Endothelial cell of umbilical vein (primary cell): ENCODE data around the gene NRGN. TPM values are rescaled to one million over a fixed set of nuclear protein-coding genes. Genes with fewer than 3 reads are reported as not detected.

ENCODE experiments used
- BruUV-seq: library from RNA; stranded (reverse); fragments of 400-500 nt; replicated peaks from 2 replicates; lab custom pipeline; 2021; lab: Mats Ljungman, UMichigan
- CTCF ChIA-PET: fragments of 300-600, 350-600 bp; sonication (Branson Sonifier 250); formaldehyde crosslinking; loops from one replicate; lab custom pipeline; 2021; ENCODE audit warnings: antibody characterized with exemption, inconsistent platforms; lab: Charles Lee
- POLR2A ChIA-PET: fragments of 300-600, 350-600 bp; sonication (Branson Sonifier 250); formaldehyde crosslinking; loops from one replicate; lab custom pipeline; 2021; ENCODE audit warnings: antibody characterized with exemption, inconsistent platforms; lab: Charles Lee
- DNase-seq: peaks from one replicate; pipeline ENCODE4 v3.0.0-alpha.2; 2011; ENCODE audit warnings: low read depth, low spot score
- FAIRE-seq: peaks from 2 replicates; lab custom pipeline; 2011; peaks lifted over from hg19 to GRCh38; lab: Jason Lieb, UNC
- H2AFZ ChIP-seq: 2 replicates; pipeline ENCODE4 v1.6.0; 2012; ENCODE audit warnings: low read depth, low read length, control low read depth, inconsistent platforms
- H3K27ac ChIP-seq: 2 replicates; pipeline ENCODE4 v1.5.1; 2011; ENCODE audit warnings: low read depth, mild to moderate bottlenecking, control low read depth, low read length, moderate library complexity; ENCODE audit not compliant: insufficient read depth
- H3K27me3 ChIP-seq, 2 experiments: 2 replicates each; pipeline versions ENCODE4 v1.6.0 to v1.6.1; 2011; ENCODE audit warnings: low read length in 2 of 2, mixed read lengths in 1 of 2; ENCODE audit not compliant: control insufficient read depth in 2 of 2, insufficient read depth in 2 of 2
- H3K36me3 ChIP-seq, 2 experiments: 2 replicates in 1 of 2; 3 replicates in 1 of 2; pipeline ENCODE4 v1.5.1; 2011; ENCODE audit warnings: low read length in 2 of 2, mild to moderate bottlenecking in 1 of 2, moderate library complexity in 1 of 2; ENCODE audit not compliant: control insufficient read depth in 2 of 2, insufficient read depth in 2 of 2; ENCODE audit errors: extremely low read depth in 1 of 2
- H3K4me1 ChIP-seq: 3 replicates; pipeline ENCODE4 v1.5.1; 2011; ENCODE audit warnings: mild to moderate bottlenecking, low read length; ENCODE audit not compliant: control insufficient read depth, insufficient read depth; ENCODE audit errors: extremely low read depth
- H3K4me2 ChIP-seq: 2 replicates; pipeline ENCODE4 v1.6.1; 2011; ENCODE audit warnings: low read length, control low read depth, mixed read lengths; ENCODE audit not compliant: insufficient read depth
- H3K4me3 ChIP-seq, 3 experiments: fragments of 200-600 bp in 1 of 3; sonication (generic), shearing (Covaris generic) in 1 of 3; replicated peaks in 1 of 3; 2 replicates each; pipeline ENCODE4 v1.5.1; 2011 to 2016; ENCODE audit warnings: control low read depth in 3 of 3, low read length in 3 of 3, mild to moderate bottlenecking in 2 of 3, inconsistent platforms in 1 of 3, low read depth in 1 of 3, moderate library complexity in 1 of 3; ENCODE audit not compliant: insufficient read depth in 1 of 3
- H3K79me2 ChIP-seq: 2 replicates; pipeline ENCODE4 v1.6.0; 2012; ENCODE audit warnings: low read length, inconsistent platforms; ENCODE audit not compliant: control insufficient read depth, insufficient read depth
- H3K9ac ChIP-seq: replicated peaks from 2 replicates; pipeline ENCODE3; 2011; ENCODE audit warnings: low read length, control low read depth; ENCODE audit not compliant: insufficient read depth; ENCODE audit errors: extremely low read depth
- H3K9me1 ChIP-seq: replicated peaks from 3 replicates; pipeline ENCODE4 v1.6.0; 2011; ENCODE audit warnings: mild to moderate bottlenecking, low read length; ENCODE audit not compliant: control insufficient read depth, insufficient read depth; ENCODE audit errors: extremely low read depth
- H3K9me3 ChIP-seq: replicated peaks from 2 replicates; pipeline ENCODE4 v1.5.1; 2012; ENCODE audit warnings: low read length, inconsistent platforms; ENCODE audit not compliant: control insufficient read depth, insufficient read depth
- H4K20me1 ChIP-seq: replicated peaks from 2 replicates; pipeline ENCODE3; 2011; ENCODE audit warnings: mild to moderate bottlenecking, low read length; ENCODE audit not compliant: control insufficient read depth, insufficient read depth; ENCODE audit errors: extremely low read depth
- CTCF ChIP-seq, 2 donors: IDR thresholded peaks; 1 replicate in 1 of 2; 2 replicates in 1 of 2; pipeline ENCODE4 v1.5.1; 2011; ENCODE audit warnings: low read length in 2 of 2, mild to moderate bottlenecking in 2 of 2, moderate library complexity in 2 of 2, control low read depth in 1 of 2, inconsistent platforms in 1 of 2, low read depth in 1 of 2; ENCODE audit not compliant: insufficient read depth in 1 of 2; ENCODE audit errors: extremely low read depth in 1 of 2
- EZH2 ChIP-seq: IDR thresholded peaks from 2 replicates; pipeline ENCODE4 v1.6.1; 2012; ENCODE audit warnings: borderline replicate concordance, low read depth, mild to moderate bottlenecking, moderate library complexity, low read length, inconsistent platforms; ENCODE audit not compliant: severe bottlenecking
- FOS ChIP-seq: IDR thresholded peaks from 2 replicates; pipeline ENCODE4 v1.6.1; 2011; ENCODE audit warnings: mild to moderate bottlenecking, low read length, moderate library complexity, borderline replicate concordance; ENCODE audit not compliant: insufficient read depth
- GATA2 ChIP-seq: IDR thresholded peaks from 2 replicates; pipeline ENCODE4 v1.7.0; 2011; ENCODE audit warnings: low read depth, mild to moderate bottlenecking, moderate library complexity, mixed read lengths, low read length; ENCODE audit not compliant: insufficient read length, insufficient read depth
- JUN ChIP-seq: IDR thresholded peaks from 2 replicates; pipeline ENCODE4 v1.6.1; 2011; ENCODE audit warnings: borderline replicate concordance, low read depth; ENCODE audit not compliant: insufficient read length, insufficient read depth
- MAX ChIP-seq: IDR thresholded peaks from 2 replicates; pipeline ENCODE4 v1.6.1; 2011; ENCODE audit not compliant: insufficient read depth, insufficient read length
- MYC ChIP-seq: IDR thresholded peaks from one replicate; pipeline ENCODE4 v1.6.1; 2011; ENCODE audit warnings: mild to moderate bottlenecking, low read depth, low read length
- POLR2A ChIP-seq: IDR thresholded peaks from 2 replicates; pipeline ENCODE4 v1.6.1; 2012; ENCODE audit warnings: low read depth, mild to moderate bottlenecking, control low read depth, low read length
- POLR2AphosphoS5 ChIP-seq: IDR thresholded peaks from 2 replicates; pipeline ENCODE4 v1.6.1; 2012; ENCODE audit warnings: low read depth, mild to moderate bottlenecking, control low read depth, low read length, moderate library complexity; ENCODE audit not compliant: insufficient read depth
- dilution Hi-C: fragments of 300-500 bp; cut with MboI; formaldehyde crosslinking; loops from one replicate; pipeline ENCODE4 v1.15.0; 2019; ENCODE audit warnings: low sequenced_read_pairs; ENCODE audit not compliant: extremely low pct_ligation_motif_present
- intact Hi-C: fragments of 100-400 bp; cut with micrococcal nuclease; formaldehyde crosslinking; loops from one replicate; pipeline ENCODE4 v1.10.0; 2022
- polyA plus RNA-seq, 4 experiments: library from polyadenylated mRNA; depleted of rRNA in 3 of 4; stranded (reverse) in 3 of 4; unstranded in 1 of 4; fragments of >200 nt; gene quantifications; 2 replicates each; pipeline versions ENCODE4 v1.2.1 to v1.2.3, GENCODE V29; 2011 to 2012; ENCODE audit warnings: missing spikeins in 1 of 4
- total RNA-seq: library from RNA; stranded (reverse); gene quantifications from 2 replicates; pipeline ENCODE4 v1.2.3, GENCODE V29; 2021

NRGN gene
- total and polyA plus RNA-seq, 2 donors (not counting 3 experiments of a cell fraction or from before 2014, with no cell fraction given), result 29.1 to 33.5 TPM

GRCh38 chr11:124728134-124728533 is 11.6 kb upstream of the NRGN start:
- H2AFZ ChIP-seq, result no peak overlapping the region
- H4K20me1 ChIP-seq, result no peaks in the 10 kb centered on the region
- H3K4me3 ChIP-seq, result no peak overlapping the region
- FAIRE-seq (no peak), DNase-seq (no peak)
- no peak overlapping the region for H3K4me2 ChIP-seq
- no peak overlapping the region for H3K9ac ChIP-seq
- no TSS peak for BruUV-seq
- dilution Hi-C loops (no loop called here), intact Hi-C loops (no loop called here)
- H3K36me3 ChIP-seq, result no peaks in the 10 kb centered on the region
- no peaks in the 10 kb centered on the region for H3K9me3 ChIP-seq
- CTCF ChIA-PET, result interaction anchor here (0.6 to 1.9 kb wide), 2 partner anchors 109 to 365 kb away, joined by 3 to 5 read pairs; no protein-coding TSS in a partner anchor
- H3K4me1 ChIP-seq, result peaks cover 24% of the 10 kb centered on the region
- POLR2A ChIA-PET, result no interaction called here
- no peak overlapping the region for H3K27ac ChIP-seq
- no peaks in the 10 kb centered on the region for H3K79me2 ChIP-seq
- no peak for TF ChIP-seq POLR2A
- no peaks in the 10 kb centered on the region for H3K27me3 ChIP-seq
- H3K9me1 ChIP-seq, result no peaks in the 10 kb centered on the region

- Histone ChIP-seq H2AFZ (no peak overlapping the region), H3K9ac (no peak overlapping the region), H3K4me3 (no peak overlapping the region), H3K9me3 (no peaks in the 10 kb centered on the region), H3K79me2 (no peaks in the 10 kb centered on the region), H3K9me1 (no peaks in the 10 kb centered on the region), H3K27ac (no peak overlapping the region), H3K4me1 (peaks cover 21% of the 10 kb centered on the region), H3K27me3 (peaks cover under 1 to 4% of the 10 kb centered on the region in 2 experiments), H3K36me3 (no peaks in the 10 kb centered on the region), H3K4me2 (no peak overlapping the region), H4K20me1 (no peaks in the 10 kb centered on the region)
- ChIA-PET CTCF (interaction anchor here (1.9 kb wide), 1 partner anchor 61 kb away, joined by 4 read pairs; no protein-coding TSS in a partner anchor), POLR2A (no interaction called here)
- DNase-seq (no peak), FAIRE-seq (no peak)
- BruUV-seq, result no TSS peak
- intact Hi-C loops, result no loop called here
- no peak for TF ChIP-seq FOS
- no peak for TF ChIP-seq JUN
- no peak for TF ChIP-seq POLR2AphosphoS5
- no peak for TF ChIP-seq GATA2
- TF ChIP-seq EZH2, result no peak
- TF ChIP-seq POLR2A, result no peak
- no peak for TF ChIP-seq MAX
- TF ChIP-seq MYC, result no peak
- TF ChIP-seq CTCF (IDR thresholded peaks at IDR 0.05; ENCODE audit: extremely low read depth in 1 of 2, insufficient read depth in 1 of 2, low read depth in 1 of 2, low read length in 2 of 2), result no peak
- dilution Hi-C loops, result no loop called here
Measured at GRCh38 chr11:124729571-124729970, 10.2 kb upstream of the NRGN start.
